Measurements from ENCODE around the gene CYP2W1. TPM values are rescaled to one million over a fixed set of nuclear protein-coding genes. Genes with fewer than 3 reads are reported as not detected.
A peak's percentile ranks its signal among the peaks of the same experiment; 100 is the strongest.
"Not testable (repeated sequence)": the region's sequence is repeated elsewhere in the genome, so short reads cannot be mapped to it uniquely, and the experiment has no call there.

Gene CYP2W1
- total and polyA plus RNA-seq, 12 donors: 0.70 to 71.0 (median 41.6) TPM

GRCh38 chr7:957418-958220 is 25.4 kb upstream of the CYP2W1 start:
- WGBS, 4 donors: 67 to 85% (median 69%) methylated on average over 17 to 32 of the region's 32 CpGs
- intact Hi-C loops (cut with DNase I): loop anchor here in 1 of 2 donors (10.0 kb wide), 1 partner anchor 173 kb away; no protein-coding TSS in a partner anchor
- Histone ChIP-seq H3K9me3 (replicated peaks in 1 of 3) (no peaks in the 10 kb centered on the region), H3K27me3 (peaks cover 11% of the 10 kb centered on the region), H3K27ac (no peak overlapping the region), H3K36me3 (replicated peaks in 1 of 2) (no peaks in the 10 kb centered on the region), H3K4me3 (no peak overlapping the region), H3K4me1 (replicated peaks in 1 of 2) (peaks cover 0 to 8% of the 10 kb centered on the region in 2 donors)
- peak in 3 of 7 donors; percentile 41 to 44 (median 44) for DNase-seq
- TF ChIP-seq CTCF (IDR thresholded peaks at IDR 0.05): no peak
- no peak for TF ChIP-seq POLR2A (IDR thresholded peaks at IDR 0.05)

- H3K36me3 ChIP-seq (replicated peaks in 1 of 2): no peaks in the 10 kb centered on the region
- no peak for TF ChIP-seq CTCF (IDR thresholded peaks at IDR 0.05)
- no peak for TF ChIP-seq POLR2A (IDR thresholded peaks at IDR 0.05)
- H3K27me3 ChIP-seq: peaks cover 2% of the 10 kb centered on the region
- WGBS, 4 donors: 71 to 87% (median 83%) methylated on average over 16 to 36 of the region's 36 CpGs
- DNase-seq: no peak
- no peak overlapping the region for H3K4me3 ChIP-seq
- no peaks in the 10 kb centered on the region for H3K9me3 ChIP-seq (replicated peaks in 1 of 3)
- peaks cover 0 to 4% of the 10 kb centered on the region in 2 donors for H3K4me1 ChIP-seq (replicated peaks in 1 of 2)
- intact Hi-C loops (cut with DNase I): loop anchor here in 1 of 2 donors (10.0 kb wide), 1 partner anchor 174 kb away; no protein-coding TSS in a partner anchor
- H3K27ac ChIP-seq: no peak overlapping the region
Observed at GRCh38 chr7:958221-959200, 24.5 kb upstream of the CYP2W1 start.

- Histone ChIP-seq H3K4me3 (no peak overlapping the region), H3K27ac (no peak overlapping the region), H3K9me3 (replicated peaks in 1 of 3) (no peaks in the 10 kb centered on the region), H3K27me3 (no peaks in the 10 kb centered on the region), H3K36me3 (replicated peaks in 1 of 2) (no peaks in the 10 kb centered on the region), H3K4me1 (replicated peaks in 1 of 2) (peaks cover 4 to 5% of the 10 kb centered on the region in 2 donors)
- DNase-seq: no peak
- 74 to 82% (median 77%) methylated on average over 20 of the region's 20 CpGs for WGBS, 4 donors
- TF ChIP-seq CTCF (IDR thresholded peaks at IDR 0.05): no peak
- TF ChIP-seq POLR2A (IDR thresholded peaks at IDR 0.05): no peak
- intact Hi-C loops (cut with DNase I): loop anchor here in 1 of 2 donors (10.0 kb wide), 1 partner anchor 174 kb away; no protein-coding TSS in a partner anchor
Observed at GRCh38 chr7:959271-959670, 23.7 kb upstream of the CYP2W1 start.

- not testable (repeated sequence) for H3K4me3 ChIP-seq; DNase-seq; H3K9me3 ChIP-seq (replicated peaks in 1 of 3); H3K27ac ChIP-seq; H3K27me3 ChIP-seq; H3K4me1 ChIP-seq (replicated peaks in 1 of 2); H3K36me3 ChIP-seq (replicated peaks in 1 of 2)
- 88 to 97% (median 90%) methylated on average over 10 of the region's 10 CpGs for WGBS, 4 donors
- intact Hi-C loops (cut with DNase I): loop anchor here in 1 of 2 donors (10.0 kb wide), 2 partner anchors 75 to 175 kb away; no protein-coding TSS in a partner anchor
Observed at GRCh38 chr7:959740-960139, 23.2 kb upstream of the CYP2W1 start.
